Upper lobe of left lung (tissue), 4 donors: ENCODE results near the gene MRPS33.

Source experiments
- EP300 ChIP-seq, 4 donors: sonication (generic); formaldehyde crosslinking; IDR thresholded peaks; one replicate each; pipeline ENCODE4 v1.5.1; 2017; ENCODE audit warnings: antibody characterized with exemption in 4 of 4, control low read depth in 2 of 4
- POLR2A ChIP-seq, 4 donors: fragments of 450-650 bp; IDR thresholded peaks; one replicate each; pipeline ENCODE4 v1.5.1; 2016 to 2017; ENCODE audit warnings: antibody characterized with exemption in 4 of 4, mild to moderate bottlenecking in 2 of 4
- TF ChIP-seq, protein P1 (sequence below), 6 experiments: fragments of 450-650 bp in 4 of 6; fragments of 200-600 bp in 2 of 6; sonication (generic) in 2 of 6; IDR thresholded peaks; one replicate each; pipeline ENCODE4 v1.5.1; 2016 to 2019; ENCODE audit warnings: antibody characterized with exemption in 6 of 6

GRCh38 chr7:140992422-140992821, 22.3 kb downstream of the MRPS33 start:
- TF ChIP-seq, protein P1, sequence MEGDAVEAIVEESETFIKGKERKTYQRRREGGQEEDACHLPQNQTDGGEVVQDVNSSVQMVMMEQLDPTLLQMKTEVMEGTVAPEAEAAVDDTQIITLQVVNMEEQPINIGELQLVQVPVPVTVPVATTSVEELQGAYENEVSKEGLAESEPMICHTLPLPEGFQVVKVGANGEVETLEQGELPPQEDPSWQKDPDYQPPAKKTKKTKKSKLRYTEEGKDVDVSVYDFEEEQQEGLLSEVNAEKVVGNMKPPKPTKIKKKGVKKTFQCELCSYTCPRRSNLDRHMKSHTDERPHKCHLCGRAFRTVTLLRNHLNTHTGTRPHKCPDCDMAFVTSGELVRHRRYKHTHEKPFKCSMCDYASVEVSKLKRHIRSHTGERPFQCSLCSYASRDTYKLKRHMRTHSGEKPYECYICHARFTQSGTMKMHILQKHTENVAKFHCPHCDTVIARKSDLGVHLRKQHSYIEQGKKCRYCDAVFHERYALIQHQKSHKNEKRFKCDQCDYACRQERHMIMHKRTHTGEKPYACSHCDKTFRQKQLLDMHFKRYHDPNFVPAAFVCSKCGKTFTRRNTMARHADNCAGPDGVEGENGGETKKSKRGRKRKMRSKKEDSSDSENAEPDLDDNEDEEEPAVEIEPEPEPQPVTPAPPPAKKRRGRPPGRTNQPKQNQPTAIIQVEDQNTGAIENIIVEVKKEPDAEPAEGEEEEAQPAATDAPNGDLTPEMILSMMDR (IDR thresholded peaks at IDR 0.05): no peak
- TF ChIP-seq EP300 (IDR thresholded peaks at IDR 0.05) (no peak), POLR2A (IDR thresholded peaks at IDR 0.05) (no peak)
